ENCODE measurements around the gene VCAN. TPM values are rescaled to one million over a fixed set of nuclear protein-coding genes. Genes with fewer than 3 reads are reported as not detected.

The VCAN gene
- total RNA-seq, 1 donor from 2014 or later = 431 TPM

GRCh38 chr5:83595217-83595616 lies 123.7 kb downstream of the VCAN start:
- no peak overlapping the region for H3K4me3 Mint-ChIP-seq (ENCODE audit: unreplicated experiment)
- Histone ChIP-seq H3K9ac (ENCODE audit: low read length) (no peak overlapping the region), H3K27me3 (ENCODE audit: insufficient read depth, low read length) (no peaks in the 10 kb centered on the region), H4K20me1 (ENCODE audit: insufficient read depth, low read length) (no peaks in the 10 kb centered on the region), H3K79me2 (ENCODE audit: insufficient read depth, low read length) (no peaks in the 10 kb centered on the region), H3K9me3 (ENCODE audit: insufficient read depth, low read depth, low read length) (no peaks in the 10 kb centered on the region), H3K36me3 (ENCODE audit: insufficient read depth, low read length) (no peaks in the 10 kb centered on the region), H3K4me1 (ENCODE audit: insufficient read depth, low read length) (no peaks in the 10 kb centered on the region), H3K4me2 (ENCODE audit: low read length) (no peak overlapping the region), H3K27ac (ENCODE audit: low read depth, low read length) (no peak overlapping the region), H3K4me3 (ENCODE audit: insufficient read depth, low read depth, low read length) (no peak overlapping the region), H2AFZ (ENCODE audit: low read depth, low read length) (no peak overlapping the region)
- H3K36me3 Mint-ChIP-seq (ENCODE audit: low read depth, unreplicated experiment) = no peaks in the 10 kb centered on the region
- TF ChIP-seq CTCF (IDR thresholded peaks at IDR 0.05; ENCODE audit: insufficient read depth, low read depth, low read length) (peak; percentile 20), EZH2 (IDR thresholded peaks at IDR 0.05; ENCODE audit: insufficient read depth, low read length) (no peak)
- H3K27ac Mint-ChIP-seq (ENCODE audit: unreplicated experiment) = no peak overlapping the region
- FAIRE-seq = no peak
- no peak for DNase-seq (ENCODE audit: low read depth)
- H3K4me1 Mint-ChIP-seq (ENCODE audit: low read depth, unreplicated experiment) = no peaks in the 10 kb centered on the region
- no peaks in the 10 kb centered on the region for H3K27me3 Mint-ChIP-seq (ENCODE audit: low read depth, unreplicated experiment)
- H3K9me3 Mint-ChIP-seq (ENCODE audit: unreplicated experiment) = no peaks in the 10 kb centered on the region

- no peak overlapping the region for H3K4me3 ChIP-seq (ENCODE audit: insufficient read depth, low read depth, low read length)
- peak; percentile 45 for DNase-seq (ENCODE audit: low read depth)
- H4K20me1 ChIP-seq (ENCODE audit: insufficient read depth, low read length) = no peaks in the 10 kb centered on the region
- peak; percentile 34 for FAIRE-seq
- no peaks in the 10 kb centered on the region for H3K9me3 ChIP-seq (ENCODE audit: insufficient read depth, low read depth, low read length)
- no peaks in the 10 kb centered on the region for H3K36me3 ChIP-seq (ENCODE audit: insufficient read depth, low read length)
- H3K79me2 ChIP-seq (ENCODE audit: insufficient read depth, low read length) = no peaks in the 10 kb centered on the region
- no peak overlapping the region for H2AFZ ChIP-seq (ENCODE audit: low read depth, low read length)
- Mint-ChIP-seq H3K4me1 (ENCODE audit: low read depth, unreplicated experiment) (peaks cover 2% of the 10 kb centered on the region), H3K36me3 (ENCODE audit: low read depth, unreplicated experiment) (no peaks in the 10 kb centered on the region), H3K4me3 (ENCODE audit: unreplicated experiment) (no peak overlapping the region), H3K27ac (ENCODE audit: unreplicated experiment) (no peak overlapping the region), H3K9me3 (ENCODE audit: unreplicated experiment) (peaks cover 6% of the 10 kb centered on the region), H3K27me3 (ENCODE audit: low read depth, unreplicated experiment) (no peaks in the 10 kb centered on the region)
- no peak overlapping the region for H3K9ac ChIP-seq (ENCODE audit: low read length)
- no peak overlapping the region for H3K27ac ChIP-seq (ENCODE audit: low read depth, low read length)
- TF ChIP-seq EZH2 (IDR thresholded peaks at IDR 0.05; ENCODE audit: insufficient read depth, low read length) (no peak), CTCF (IDR thresholded peaks at IDR 0.05; ENCODE audit: insufficient read depth, low read depth, low read length) (peak; percentile 60)
- no peak overlapping the region for H3K4me2 ChIP-seq (ENCODE audit: low read length)
- H3K4me1 ChIP-seq (ENCODE audit: insufficient read depth, low read length) = no peaks in the 10 kb centered on the region
- H3K27me3 ChIP-seq (ENCODE audit: insufficient read depth, low read length) = no peaks in the 10 kb centered on the region
Measured at GRCh38 chr5:83608122-83608521, 136.6 kb downstream of the VCAN start.

- Histone ChIP-seq H3K9ac (ENCODE audit: low read length) (no peak overlapping the region), H3K4me2 (ENCODE audit: low read length) (no peak overlapping the region), H3K4me3 (ENCODE audit: insufficient read depth, low read depth, low read length) (no peak overlapping the region), H3K79me2 (ENCODE audit: insufficient read depth, low read length) (no peaks in the 10 kb centered on the region), H3K27ac (ENCODE audit: low read depth, low read length) (no peak overlapping the region), H3K27me3 (ENCODE audit: insufficient read depth, low read length) (no peaks in the 10 kb centered on the region), H4K20me1 (ENCODE audit: insufficient read depth, low read length) (no peaks in the 10 kb centered on the region), H3K36me3 (ENCODE audit: insufficient read depth, low read length) (no peaks in the 10 kb centered on the region), H3K4me1 (ENCODE audit: insufficient read depth, low read length) (no peaks in the 10 kb centered on the region), H3K9me3 (ENCODE audit: insufficient read depth, low read depth, low read length) (no peaks in the 10 kb centered on the region), H2AFZ (ENCODE audit: low read depth, low read length) (no peak overlapping the region)
- Mint-ChIP-seq H3K4me1 (ENCODE audit: low read depth, unreplicated experiment) (no peaks in the 10 kb centered on the region), H3K27me3 (ENCODE audit: low read depth, unreplicated experiment) (peaks cover 3% of the 10 kb centered on the region), H3K27ac (ENCODE audit: unreplicated experiment) (no peak overlapping the region), H3K9me3 (ENCODE audit: unreplicated experiment) (peaks cover 19% of the 10 kb centered on the region), H3K36me3 (ENCODE audit: low read depth, unreplicated experiment) (no peaks in the 10 kb centered on the region), H3K4me3 (ENCODE audit: unreplicated experiment) (no peak overlapping the region)
- DNase-seq (ENCODE audit: low read depth) = no peak
- TF ChIP-seq CTCF (IDR thresholded peaks at IDR 0.05; ENCODE audit: insufficient read depth, low read depth, low read length) = no peak
- TF ChIP-seq EZH2 (IDR thresholded peaks at IDR 0.05; ENCODE audit: insufficient read depth, low read length) = no peak
- FAIRE-seq = no peak
Measured at GRCh38 chr5:83614841-83615240, 143.3 kb downstream of the VCAN start.

Data from astrocyte (in vitro differentiated cells and primary cell).